ENCODE data around the gene GREM1. TPM values are rescaled to one million over a fixed set of nuclear protein-coding genes. Genes with fewer than 3 reads are reported as not detected.

GREM1 gene
- total and polyA plus RNA-seq, 12 donors = 0.08 to 1.0 (median 0.69) TPM; not detected in 1

DNA sequence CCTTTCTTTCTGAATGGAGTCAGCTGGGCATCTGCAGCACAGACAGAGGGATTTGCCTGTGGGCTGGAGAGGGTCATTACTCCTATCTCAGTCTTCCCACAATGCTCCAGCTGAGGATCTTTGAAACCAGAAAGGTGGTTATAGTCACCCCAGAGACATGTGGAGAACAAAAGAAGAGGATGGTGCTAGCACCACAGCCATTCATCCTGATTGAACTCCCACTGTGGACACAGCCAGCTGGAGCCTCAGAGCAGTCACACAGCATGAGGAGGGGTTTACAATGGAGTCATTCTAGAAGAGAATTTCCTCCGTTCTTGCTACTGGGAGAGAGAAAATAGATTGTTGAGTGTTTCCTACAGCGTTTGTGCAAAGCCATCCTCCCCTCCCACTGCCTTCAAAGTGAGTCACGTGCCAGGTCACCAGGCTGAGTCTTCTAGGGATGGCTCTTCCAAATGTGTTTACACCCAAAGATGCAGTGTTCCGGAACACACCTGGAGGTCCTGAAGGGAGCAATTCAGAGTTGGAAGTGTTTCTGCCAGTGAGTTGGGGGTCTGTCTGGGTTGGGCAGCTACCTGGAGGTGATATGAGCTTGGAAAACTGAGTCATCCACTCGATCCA, 18.9 kb upstream of the GREM1 start:
- intact Hi-C loops (cut with DNase I) = no loop called here
- Histone ChIP-seq H3K4me3 (no peak overlapping the region), H3K4me1 (replicated peaks in 1 of 2) (no peaks in the 10 kb centered on the region), H3K27ac (no peak overlapping the region), H3K36me3 (replicated peaks in 1 of 2) (no peaks in the 10 kb centered on the region), H3K9me3 (replicated peaks in 1 of 3) (no peaks in the 10 kb centered on the region), H3K27me3 (no peaks in the 10 kb centered on the region)
- WGBS, 4 donors = 58 to 81% (median 75%) methylated on average over 5 of the region's 5 CpGs
- DNase-seq = no peak
- no peak for TF ChIP-seq POLR2A (IDR thresholded peaks at IDR 0.05)
- TF ChIP-seq, protein P1, sequence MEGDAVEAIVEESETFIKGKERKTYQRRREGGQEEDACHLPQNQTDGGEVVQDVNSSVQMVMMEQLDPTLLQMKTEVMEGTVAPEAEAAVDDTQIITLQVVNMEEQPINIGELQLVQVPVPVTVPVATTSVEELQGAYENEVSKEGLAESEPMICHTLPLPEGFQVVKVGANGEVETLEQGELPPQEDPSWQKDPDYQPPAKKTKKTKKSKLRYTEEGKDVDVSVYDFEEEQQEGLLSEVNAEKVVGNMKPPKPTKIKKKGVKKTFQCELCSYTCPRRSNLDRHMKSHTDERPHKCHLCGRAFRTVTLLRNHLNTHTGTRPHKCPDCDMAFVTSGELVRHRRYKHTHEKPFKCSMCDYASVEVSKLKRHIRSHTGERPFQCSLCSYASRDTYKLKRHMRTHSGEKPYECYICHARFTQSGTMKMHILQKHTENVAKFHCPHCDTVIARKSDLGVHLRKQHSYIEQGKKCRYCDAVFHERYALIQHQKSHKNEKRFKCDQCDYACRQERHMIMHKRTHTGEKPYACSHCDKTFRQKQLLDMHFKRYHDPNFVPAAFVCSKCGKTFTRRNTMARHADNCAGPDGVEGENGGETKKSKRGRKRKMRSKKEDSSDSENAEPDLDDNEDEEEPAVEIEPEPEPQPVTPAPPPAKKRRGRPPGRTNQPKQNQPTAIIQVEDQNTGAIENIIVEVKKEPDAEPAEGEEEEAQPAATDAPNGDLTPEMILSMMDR (IDR thresholded peaks at IDR 0.05) = no peak

DNA sequence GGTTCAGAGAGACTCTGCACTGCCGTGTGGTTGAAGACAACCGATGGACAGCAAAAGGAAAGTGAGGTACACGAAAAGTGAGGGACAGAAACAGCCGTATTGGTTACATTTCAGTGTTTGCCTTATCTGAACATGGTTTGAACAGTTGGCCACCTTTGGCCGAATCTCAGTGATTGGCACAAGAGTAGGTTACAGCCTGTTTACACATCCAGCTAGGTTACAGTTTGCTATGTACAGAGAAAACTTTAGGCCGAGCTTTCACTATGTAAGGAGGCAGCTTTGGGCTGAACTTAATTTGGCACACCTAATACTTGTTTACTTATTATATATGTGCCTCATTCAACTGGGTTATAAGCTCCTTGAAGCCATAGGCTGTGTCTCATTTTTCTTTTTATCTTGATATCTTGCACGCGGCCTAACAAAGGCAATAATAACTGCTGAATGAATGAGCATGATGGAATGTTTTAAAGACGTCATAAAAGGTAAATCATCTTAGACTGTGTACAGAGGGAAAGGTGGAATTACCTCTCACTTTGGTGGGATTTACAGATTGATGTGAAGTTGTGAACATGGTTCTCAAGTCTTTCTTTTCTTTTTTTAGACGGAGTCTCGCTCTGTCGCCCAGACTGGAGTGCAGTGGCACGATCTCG, 17.2 kb upstream of the GREM1 start:
- 83 to 89% (median 86%) methylated on average over 11 to 14 of the region's 14 CpGs for WGBS, 4 donors
- Histone ChIP-seq H3K27ac (no peak overlapping the region), H3K4me1 (replicated peaks in 1 of 2) (no peaks in the 10 kb centered on the region), H3K27me3 (no peaks in the 10 kb centered on the region), H3K36me3 (replicated peaks in 1 of 2) (no peaks in the 10 kb centered on the region), H3K4me3 (no peak overlapping the region), H3K9me3 (replicated peaks in 1 of 3) (no peaks in the 10 kb centered on the region)
- DNase-seq = no peak
- TF ChIP-seq POLR2A (IDR thresholded peaks at IDR 0.05) = no peak
- TF ChIP-seq, protein P1 (IDR thresholded peaks at IDR 0.05) = no peak
- intact Hi-C loops (cut with DNase I) = no loop called here

DNA sequence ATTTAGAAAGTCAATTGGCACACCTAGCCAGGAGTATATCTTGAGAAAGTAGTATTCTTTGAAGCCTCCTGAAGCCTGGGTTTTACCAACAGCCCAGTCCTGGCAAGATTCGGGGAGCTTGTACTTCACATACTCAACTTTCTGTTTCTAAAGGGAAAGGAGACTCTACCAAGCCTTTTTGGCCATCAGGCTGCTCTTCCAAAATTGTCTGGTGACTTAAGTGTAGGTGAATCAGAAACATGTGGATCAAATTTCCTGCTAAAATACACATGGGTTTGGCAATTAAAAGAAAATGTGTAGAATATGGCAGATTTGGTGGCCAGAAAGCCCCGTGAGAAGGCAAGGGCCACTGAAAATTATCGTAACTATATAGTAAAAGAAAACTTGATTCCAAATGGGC, 15.9 kb upstream of the GREM1 start:
- intact Hi-C loops (cut with DNase I) = no loop called here

DNA sequence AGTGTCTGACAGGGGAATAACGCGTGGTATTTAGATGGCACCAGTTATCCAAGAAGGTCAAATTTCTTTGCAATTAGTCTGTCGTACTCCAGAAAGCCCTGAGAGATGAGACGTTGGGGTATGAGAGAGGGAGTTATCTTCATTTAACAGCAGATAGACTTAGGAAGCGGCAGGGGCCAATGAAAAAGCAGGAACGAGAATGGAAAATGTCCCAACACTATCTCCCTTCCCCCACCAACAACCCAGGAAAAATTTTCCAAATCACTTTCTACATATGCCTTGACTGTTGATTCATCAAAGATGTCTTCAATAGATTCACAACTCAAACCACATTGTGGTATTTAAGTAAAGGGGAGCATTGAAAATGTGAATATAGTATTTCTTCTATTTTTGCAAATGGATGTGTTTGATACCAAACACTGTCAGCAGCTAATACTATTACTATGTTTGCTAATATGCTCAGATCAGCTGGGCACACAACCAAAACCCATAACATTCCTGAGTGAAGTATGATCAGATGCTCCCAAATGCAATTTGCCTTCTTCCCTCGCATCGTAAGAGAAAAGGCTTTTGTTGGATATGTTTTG, 13.3 kb upstream of the GREM1 start:
- H3K9me3 ChIP-seq (replicated peaks in 1 of 3) = no peaks in the 10 kb centered on the region
- H3K4me1 ChIP-seq (replicated peaks in 1 of 2) = no peaks in the 10 kb centered on the region
- no peaks in the 10 kb centered on the region for H3K27me3 ChIP-seq
- H3K4me3 ChIP-seq = no peak overlapping the region
- no peak overlapping the region for H3K27ac ChIP-seq
- intact Hi-C loops (cut with DNase I) = no loop called here
- TF ChIP-seq POLR2A (IDR thresholded peaks at IDR 0.05) = no peak
- no peaks in the 10 kb centered on the region for H3K36me3 ChIP-seq (replicated peaks in 1 of 2)
- 48 to 58% (median 51%) methylated on average over 8 of the region's 8 CpGs for whole genome bisulfite sequencing, 4 donors
- no peak for DNase-seq

More for the DNA sequence above, 15.9 kb upstream of the GREM1 start:
- H3K27ac ChIP-seq = no peak overlapping the region
- TF ChIP-seq, protein P1 (IDR thresholded peaks at IDR 0.05) = no peak
- no peak for TF ChIP-seq POLR2A (IDR thresholded peaks at IDR 0.05)
- WGBS, 4 donors = 60 to 63% (median 62%) methylated on average over 3 of the region's 3 CpGs
- no peak for DNase-seq
- H3K9me3 ChIP-seq (replicated peaks in 1 of 3) = no peaks in the 10 kb centered on the region
- no peak overlapping the region for H3K4me3 ChIP-seq
- no peaks in the 10 kb centered on the region for H3K36me3 ChIP-seq (replicated peaks in 1 of 2)
- no peaks in the 10 kb centered on the region for H3K27me3 ChIP-seq
- no peaks in the 10 kb centered on the region for H3K4me1 ChIP-seq (replicated peaks in 1 of 2)

Measured in adrenal gland (tissue), 12 donors.